ENCODE data around the gene SLC2A9. TPM values are rescaled to one million over a fixed set of nuclear protein-coding genes. Genes with fewer than 3 reads are reported as not detected.

SLC2A9 gene
- polyA plus RNA-seq, 1 donor, result 28.7 TPM

GRCh38 chr4:10008609-10009005 is 12.7 kb downstream of the SLC2A9 start:
- no peak overlapping the region for H3K27ac ChIP-seq (ENCODE audit: low read length)
- H3K4me1 ChIP-seq (ENCODE audit: control insufficient read depth, insufficient read depth, low read length), result peaks cover 25% of the 10 kb centered on the region
- H3K27me3 ChIP-seq (ENCODE audit: control insufficient read depth, insufficient read depth, low read length), result no peaks in the 10 kb centered on the region
- DNase-seq, result no peak
- H3K4me3 ChIP-seq (ENCODE audit: low read length), result no peak overlapping the region
- H3K9me3 ChIP-seq (ENCODE audit: control insufficient read depth, low read depth, low read length), result no peaks in the 10 kb centered on the region
- peaks cover 16% of the 10 kb centered on the region for H3K36me3 ChIP-seq (ENCODE audit: control insufficient read depth, insufficient read depth, low read length)
- 67% methylated on average over 1 of the region's 3 CpGs for WGBS (ENCODE audit: insufficient coverage, low lambda C conversion rate)

DNA sequence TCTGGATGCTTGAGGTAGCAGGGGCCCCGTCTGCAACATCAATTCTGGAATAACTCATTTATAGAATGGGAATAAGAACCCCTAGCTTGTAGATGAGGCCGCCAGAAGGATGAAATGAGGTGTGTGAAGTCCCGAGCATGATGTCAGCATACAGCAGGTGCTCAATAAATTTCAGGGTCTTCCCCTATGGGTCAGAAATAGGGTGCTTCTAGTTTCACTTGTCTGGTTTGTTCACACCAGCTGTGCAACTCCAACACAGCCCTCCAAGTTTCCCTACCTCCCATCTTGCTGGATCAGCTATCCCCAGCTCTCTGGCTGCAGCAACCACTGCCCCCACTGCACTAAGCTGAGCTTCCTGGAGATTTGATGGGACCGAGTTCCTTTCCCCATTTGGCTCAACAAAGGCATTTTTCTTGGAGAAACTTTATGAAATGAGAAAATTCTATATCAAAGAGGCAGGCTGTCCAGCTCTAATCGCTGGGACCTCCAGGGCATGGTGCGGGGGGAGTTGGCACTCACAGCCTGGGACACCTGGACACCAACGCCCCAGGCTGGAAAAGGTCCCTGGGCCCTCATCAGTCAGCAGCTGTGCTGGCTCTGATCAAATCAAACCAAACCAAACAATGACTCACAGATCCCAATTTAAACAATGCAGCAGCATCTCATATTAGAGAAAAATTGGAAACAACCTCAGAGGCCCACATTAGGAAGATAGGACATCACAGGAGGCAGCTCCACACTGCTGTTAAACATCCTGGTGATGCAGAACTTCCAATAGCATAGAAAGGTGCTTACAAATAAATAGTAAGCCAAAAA is 13.3 kb downstream of the SLC2A9 start:
- peaks cover 26% of the 10 kb centered on the region for H3K4me1 ChIP-seq (ENCODE audit: control insufficient read depth, insufficient read depth, low read length)
- H3K27me3 ChIP-seq (ENCODE audit: control insufficient read depth, insufficient read depth, low read length), result no peaks in the 10 kb centered on the region
- H3K4me3 ChIP-seq (ENCODE audit: low read length), result no peak overlapping the region
- peak overlapping the region; percentile 71 for H3K27ac ChIP-seq (ENCODE audit: low read length)
- peaks cover 18% of the 10 kb centered on the region for H3K36me3 ChIP-seq (ENCODE audit: control insufficient read depth, insufficient read depth, low read length)
- no peak for DNase-seq
- no peaks in the 10 kb centered on the region for H3K9me3 ChIP-seq (ENCODE audit: control insufficient read depth, low read depth, low read length)
- no CpG with 5 or more reads among the region's 7 CpGs for WGBS (ENCODE audit: insufficient coverage, low lambda C conversion rate)

DNA sequence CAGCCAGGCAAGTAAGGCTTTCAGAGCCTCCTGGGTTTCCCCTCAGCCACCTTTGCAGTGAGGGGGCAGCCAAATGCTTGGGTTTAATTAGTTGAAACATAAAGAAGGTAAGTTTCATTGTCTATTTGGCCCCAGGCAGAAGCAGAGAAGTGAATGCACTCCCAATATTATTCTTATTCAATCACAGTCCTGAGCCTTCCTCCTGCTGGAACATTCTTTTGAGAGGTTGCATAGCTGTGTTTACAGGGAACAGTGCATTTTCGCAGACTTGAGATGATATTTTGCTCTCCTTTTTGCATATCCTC is 13.9 kb downstream of the SLC2A9 start:
- peak overlapping the region; percentile 71 for H3K27ac ChIP-seq (ENCODE audit: low read length)
- peaks cover 18% of the 10 kb centered on the region for H3K36me3 ChIP-seq (ENCODE audit: control insufficient read depth, insufficient read depth, low read length)
- no peak for DNase-seq
- no peak overlapping the region for H3K4me3 ChIP-seq (ENCODE audit: low read length)
- no peaks in the 10 kb centered on the region for H3K9me3 ChIP-seq (ENCODE audit: control insufficient read depth, low read depth, low read length)
- H3K27me3 ChIP-seq (ENCODE audit: control insufficient read depth, insufficient read depth, low read length), result no peaks in the 10 kb centered on the region
- peaks cover 31% of the 10 kb centered on the region for H3K4me1 ChIP-seq (ENCODE audit: control insufficient read depth, insufficient read depth, low read length)
- no CpG with 5 or more reads among the region's 1 CpG for WGBS (ENCODE audit: insufficient coverage, low lambda C conversion rate)

DNA sequence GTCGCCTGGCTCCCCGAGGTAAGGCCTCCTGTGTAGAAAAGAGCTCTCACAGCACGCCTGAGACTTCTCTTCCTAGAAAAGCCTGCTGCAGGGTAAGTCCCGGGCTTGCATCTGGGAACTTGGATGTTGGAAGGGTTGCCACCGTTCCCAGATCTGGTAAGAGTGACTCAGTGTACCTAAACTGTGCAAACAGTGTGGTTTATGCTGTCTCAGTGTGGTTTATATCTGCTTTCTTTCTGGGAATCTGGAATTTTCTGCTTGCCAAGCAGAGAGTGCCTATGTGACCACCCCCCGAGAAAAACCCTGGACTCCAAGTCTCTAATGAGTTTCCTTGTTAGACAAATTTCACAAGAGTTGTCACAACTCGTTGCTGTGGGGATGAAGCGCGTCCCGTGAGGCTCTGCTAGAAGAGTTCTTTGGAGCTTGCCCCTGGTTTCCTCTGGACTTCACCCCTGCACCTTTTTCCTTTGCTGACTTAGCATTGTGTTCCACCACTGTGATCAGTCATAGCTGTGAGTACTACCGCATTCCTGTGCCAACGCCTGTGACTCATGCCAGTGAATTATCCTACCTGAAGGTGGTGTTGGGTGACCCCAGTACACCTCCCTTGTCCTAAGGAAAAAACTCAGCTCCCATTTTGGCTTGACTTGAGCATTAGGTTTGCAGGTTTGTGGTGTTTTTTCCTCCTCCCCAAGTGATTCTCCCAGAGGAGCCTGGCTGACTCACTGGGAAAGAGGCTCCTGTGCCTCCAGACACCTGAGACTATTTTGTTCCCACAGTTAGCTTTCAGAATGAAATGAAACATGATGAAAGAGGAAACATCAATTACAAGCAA is 14.5 kb downstream of the SLC2A9 start:
- DNase-seq, result peak; percentile 96 to 98
- H3K4me3 ChIP-seq (ENCODE audit: low read length), result no peak overlapping the region
- H3K36me3 ChIP-seq (ENCODE audit: control insufficient read depth, insufficient read depth, low read length), result peaks cover 18% of the 10 kb centered on the region
- H3K27ac ChIP-seq (ENCODE audit: low read length), result peak overlapping the region; percentile 93
- no CpG with 5 or more reads among the region's 12 CpGs for WGBS (ENCODE audit: insufficient coverage, low lambda C conversion rate)
- H3K4me1 ChIP-seq (ENCODE audit: control insufficient read depth, insufficient read depth, low read length), result peaks cover 31% of the 10 kb centered on the region
- H3K27me3 ChIP-seq (ENCODE audit: control insufficient read depth, insufficient read depth, low read length), result no peaks in the 10 kb centered on the region
- H3K9me3 ChIP-seq (ENCODE audit: control insufficient read depth, low read depth, low read length), result no peaks in the 10 kb centered on the region

DNA sequence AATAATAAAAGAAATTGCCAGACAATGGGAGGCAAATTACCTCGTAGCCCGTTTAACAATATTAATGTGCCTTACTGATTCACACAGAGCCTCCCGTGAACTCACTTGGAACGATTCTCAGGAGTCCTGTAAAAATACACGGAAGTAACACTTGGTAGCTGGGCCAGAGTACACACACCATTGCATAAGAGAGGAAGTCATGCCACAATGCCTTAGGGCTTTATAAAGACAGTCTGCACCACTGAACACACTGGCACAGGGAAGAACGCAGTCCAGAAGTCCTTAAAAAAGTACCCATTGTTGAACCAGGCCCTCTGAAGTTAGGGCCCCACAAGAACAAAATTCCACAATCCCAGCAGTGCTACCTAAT is 15.1 kb downstream of the SLC2A9 start:
- H3K36me3 ChIP-seq (ENCODE audit: control insufficient read depth, insufficient read depth, low read length), result peaks cover 18% of the 10 kb centered on the region
- H3K4me1 ChIP-seq (ENCODE audit: control insufficient read depth, insufficient read depth, low read length), result peaks cover 31% of the 10 kb centered on the region
- no CpG with 5 or more reads among the region's 6 CpGs for WGBS (ENCODE audit: insufficient coverage, low lambda C conversion rate)
- H3K27ac ChIP-seq (ENCODE audit: low read length), result peak overlapping the region; percentile 93
- no peak overlapping the region for H3K4me3 ChIP-seq (ENCODE audit: low read length)
- peak; percentile 83 to 92 for DNase-seq
- no peaks in the 10 kb centered on the region for H3K27me3 ChIP-seq (ENCODE audit: control insufficient read depth, insufficient read depth, low read length)
- H3K9me3 ChIP-seq (ENCODE audit: control insufficient read depth, low read depth, low read length), result no peaks in the 10 kb centered on the region

DNA sequence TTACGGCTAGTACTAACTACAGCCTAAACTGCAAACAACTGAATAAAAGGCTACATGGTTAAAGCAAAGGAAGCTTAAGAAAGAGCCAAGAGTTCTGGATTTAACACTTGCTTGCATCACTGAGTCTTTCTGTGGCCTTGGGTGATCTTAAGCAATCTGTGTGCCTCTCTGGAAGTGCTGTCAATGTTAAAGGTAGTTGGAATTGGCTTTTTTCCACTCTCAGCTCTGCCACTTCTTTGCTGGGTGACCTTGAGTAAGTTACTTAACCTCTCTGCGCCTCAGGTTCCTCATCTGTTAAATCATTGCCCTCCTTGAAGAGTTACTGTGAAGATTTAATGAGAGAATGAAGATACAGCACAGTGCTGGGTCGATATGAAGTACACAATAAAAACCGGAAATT is 15.7 kb downstream of the SLC2A9 start:
- H3K27me3 ChIP-seq (ENCODE audit: control insufficient read depth, insufficient read depth, low read length), result no peaks in the 10 kb centered on the region
- H3K4me1 ChIP-seq (ENCODE audit: control insufficient read depth, insufficient read depth, low read length), result peaks cover 31% of the 10 kb centered on the region
- H3K4me3 ChIP-seq (ENCODE audit: low read length), result no peak overlapping the region
- DNase-seq, result no peak
- WGBS (ENCODE audit: insufficient coverage, low lambda C conversion rate), result no CpG with 5 or more reads among the region's 4 CpGs
- H3K9me3 ChIP-seq (ENCODE audit: control insufficient read depth, low read depth, low read length), result no peaks in the 10 kb centered on the region
- H3K27ac ChIP-seq (ENCODE audit: low read length), result peak overlapping the region; percentile 93
- H3K36me3 ChIP-seq (ENCODE audit: control insufficient read depth, insufficient read depth, low read length), result peaks cover 18% of the 10 kb centered on the region

DNA sequence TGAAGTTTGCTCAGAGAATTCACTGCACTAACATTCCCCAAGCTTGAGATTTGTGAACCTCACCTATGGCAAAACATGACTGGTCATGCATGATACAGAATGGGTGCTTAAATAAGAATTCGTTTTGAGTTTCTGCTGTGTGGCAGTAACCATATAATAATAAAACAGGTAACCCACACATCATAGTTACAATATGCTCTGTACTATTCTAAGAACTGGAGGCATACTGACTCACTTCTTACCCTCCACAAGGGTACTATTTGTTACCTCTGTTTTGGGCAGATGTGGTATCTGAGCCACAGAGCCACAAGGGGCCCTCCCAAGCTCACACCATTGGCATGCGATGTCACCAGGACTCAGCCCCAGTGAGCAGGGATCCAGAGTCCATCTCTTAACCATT is 17.6 kb downstream of the SLC2A9 start:
- WGBS (ENCODE audit: insufficient coverage, low lambda C conversion rate), result no CpG with 5 or more reads among the region's 2 CpGs
- no peak for DNase-seq
- H3K27me3 ChIP-seq (ENCODE audit: control insufficient read depth, insufficient read depth, low read length), result no peaks in the 10 kb centered on the region
- no peaks in the 10 kb centered on the region for H3K9me3 ChIP-seq (ENCODE audit: control insufficient read depth, low read depth, low read length)
- no peak overlapping the region for H3K27ac ChIP-seq (ENCODE audit: low read length)
- H3K36me3 ChIP-seq (ENCODE audit: control insufficient read depth, insufficient read depth, low read length), result peaks cover 18% of the 10 kb centered on the region
- no peak overlapping the region for H3K4me3 ChIP-seq (ENCODE audit: low read length)
- H3K4me1 ChIP-seq (ENCODE audit: control insufficient read depth, insufficient read depth, low read length), result peaks cover 31% of the 10 kb centered on the region

DNA sequence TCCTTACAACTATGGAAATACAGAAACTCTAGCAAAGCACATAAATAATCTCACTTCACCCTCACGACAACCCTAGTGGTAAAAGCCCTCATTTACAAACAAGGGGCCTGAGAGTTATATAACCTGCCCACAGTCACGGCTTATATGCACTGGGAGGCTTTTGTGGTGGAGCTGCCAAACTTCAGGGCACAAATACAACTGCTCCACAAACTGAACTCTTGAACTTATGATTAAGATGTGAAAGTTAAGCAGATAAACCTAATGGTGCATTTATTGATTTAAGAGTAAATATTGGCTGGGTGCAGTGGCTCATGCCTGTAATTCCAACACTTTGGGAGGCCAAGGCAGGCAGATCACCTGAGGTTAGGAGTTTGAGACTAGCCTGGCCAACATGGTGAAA is 19.0 kb downstream of the SLC2A9 start:
- peaks cover 25% of the 10 kb centered on the region for H3K4me1 ChIP-seq (ENCODE audit: control insufficient read depth, insufficient read depth, low read length)
- no peak overlapping the region for H3K27ac ChIP-seq (ENCODE audit: low read length)
- H3K27me3 ChIP-seq (ENCODE audit: control insufficient read depth, insufficient read depth, low read length), result no peaks in the 10 kb centered on the region
- no peaks in the 10 kb centered on the region for H3K9me3 ChIP-seq (ENCODE audit: control insufficient read depth, low read depth, low read length)
- peaks cover 18% of the 10 kb centered on the region for H3K36me3 ChIP-seq (ENCODE audit: control insufficient read depth, insufficient read depth, low read length)
- WGBS (ENCODE audit: insufficient coverage, low lambda C conversion rate), result 50% methylated on average over 1 of the region's 2 CpGs
- no peak for DNase-seq
- no peak overlapping the region for H3K4me3 ChIP-seq (ENCODE audit: low read length)

- no peak overlapping the region for H3K27ac ChIP-seq (ENCODE audit: low read length)
- H3K9me3 ChIP-seq (ENCODE audit: control insufficient read depth, low read depth, low read length), result no peaks in the 10 kb centered on the region
- H3K36me3 ChIP-seq (ENCODE audit: control insufficient read depth, insufficient read depth, low read length), result peaks cover 18% of the 10 kb centered on the region
- no peak overlapping the region for H3K4me3 ChIP-seq (ENCODE audit: low read length)
- DNase-seq, result no peak
- 100% methylated on average over 1 of the region's 4 CpGs for WGBS (ENCODE audit: insufficient coverage, low lambda C conversion rate)
- no peaks in the 10 kb centered on the region for H3K27me3 ChIP-seq (ENCODE audit: control insufficient read depth, insufficient read depth, low read length)
- peaks cover 22% of the 10 kb centered on the region for H3K4me1 ChIP-seq (ENCODE audit: control insufficient read depth, insufficient read depth, low read length)
Measured at GRCh38 chr4:10001757-10002156, 19.5 kb downstream of the SLC2A9 start.

DNA sequence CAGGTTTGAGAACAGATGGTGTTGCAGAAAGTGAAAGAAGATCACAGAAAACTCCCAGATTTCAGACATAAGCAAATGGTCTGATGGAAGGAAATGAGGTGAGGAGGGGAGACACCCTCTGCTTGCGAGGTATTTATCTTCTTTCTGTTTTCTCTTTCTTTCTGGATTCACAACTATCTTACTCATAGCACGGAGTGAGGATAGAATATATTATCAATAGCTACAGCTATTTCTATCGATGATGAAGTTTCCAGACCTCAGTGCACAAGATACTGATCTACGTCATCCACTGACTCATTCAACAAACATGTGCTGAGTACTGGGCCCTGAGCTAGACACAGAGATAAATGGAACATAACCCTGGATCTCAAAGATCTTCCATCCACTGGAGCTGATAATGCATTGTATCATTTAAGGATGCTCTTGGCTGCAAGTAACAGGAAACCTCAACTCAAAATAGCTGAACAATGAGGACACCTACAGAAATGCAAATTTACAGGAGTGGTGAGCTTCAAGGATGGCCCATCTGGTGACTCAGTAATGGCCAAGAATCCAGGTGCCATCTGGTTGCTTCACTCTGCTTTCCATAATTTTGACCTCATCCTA is 21.2 kb downstream of the SLC2A9 start:
- Histone ChIP-seq H3K27me3 (ENCODE audit: control insufficient read depth, insufficient read depth, low read length) (no peaks in the 10 kb centered on the region), H3K9me3 (ENCODE audit: control insufficient read depth, low read depth, low read length) (no peaks in the 10 kb centered on the region), H3K4me3 (ENCODE audit: low read length) (no peak overlapping the region), H3K4me1 (ENCODE audit: control insufficient read depth, insufficient read depth, low read length) (peaks cover 17% of the 10 kb centered on the region), H3K27ac (ENCODE audit: low read length) (no peak overlapping the region), H3K36me3 (ENCODE audit: control insufficient read depth, insufficient read depth, low read length) (peaks cover 17% of the 10 kb centered on the region)
- no CpG with 5 or more reads among the region's 4 CpGs for WGBS (ENCODE audit: insufficient coverage, low lambda C conversion rate)
- no peak for DNase-seq

All from large intestine (tissue), 3 donors.